Hepatocyte (in vitro differentiated cells): ENCODE data around the gene AK5.

Source experiments
- CTCF ChIP-seq: fragments of 200-600 bp; sonication (generic); IDR thresholded peaks from 2 replicates; pipeline ENCODE4 v1.5.1; 2016; ENCODE audit warnings: antibody characterized with exemption, mild to moderate bottlenecking; ENCODE audit not compliant: poor library complexity
- EZH2phosphoT487 ChIP-seq: fragments of 200-600 bp; sonication (generic); IDR thresholded peaks from one replicate; pipeline ENCODE4 v1.6.1; 2018; ENCODE audit warnings: antibody characterized with exemption, mild to moderate bottlenecking, low read depth, moderate library complexity; ENCODE audit not compliant: unreplicated experiment, severe bottlenecking

GRCh38 chr1:77424236-77424635 lies 142.4 kb downstream of the AK5 start:
- no peak for TF ChIP-seq CTCF
- TF ChIP-seq EZH2phosphoT487 = no peak
